OCI-LY1 (cell line): Measurements from ENCODE around the gene ZNF385D.

ENCODE experiments used
- EZH2 ChIP-seq: fragments of 200-600 bp; sonication (generic), shearing (Covaris generic); IDR thresholded peaks from 2 replicates; pipeline ENCODE4 v1.8.0; 2017; ENCODE audit warnings: borderline replicate concordance, mixed run types, mild to moderate bottlenecking, antibody characterized with exemption, low read length, moderate library complexity, mixed read lengths
- TF ChIP-seq, protein P1 (sequence below): fragments of 200-600 bp; sonication (generic), shearing (Covaris generic); IDR thresholded peaks from 2 replicates; pipeline ENCODE4 v1.5.1; 2017; ENCODE audit warnings: mild to moderate bottlenecking, antibody characterized with exemption, low read length, moderate library complexity, mixed read lengths

DNA sequence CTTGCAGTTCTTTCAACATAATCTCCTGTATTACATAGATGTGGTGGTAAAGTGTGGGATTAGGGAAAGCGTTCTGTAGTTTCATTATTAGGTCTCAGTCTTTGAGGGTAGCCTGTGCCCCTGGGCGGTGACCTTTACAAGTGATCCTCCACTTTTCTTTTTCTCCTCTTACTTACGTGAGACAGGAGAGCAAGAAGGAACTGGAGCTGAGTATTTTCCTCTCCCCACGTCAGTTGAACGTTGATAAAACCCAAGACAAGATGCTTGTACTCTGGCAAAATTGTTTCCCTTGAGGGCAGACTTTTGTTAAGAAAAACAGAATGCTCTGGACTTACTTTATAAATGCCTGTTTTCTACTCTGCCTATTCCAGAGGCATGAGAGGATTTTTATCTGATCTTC is 378.7 kb downstream of the ZNF385D start:
- TF ChIP-seq EZH2: no peak
- TF ChIP-seq, protein P1, sequence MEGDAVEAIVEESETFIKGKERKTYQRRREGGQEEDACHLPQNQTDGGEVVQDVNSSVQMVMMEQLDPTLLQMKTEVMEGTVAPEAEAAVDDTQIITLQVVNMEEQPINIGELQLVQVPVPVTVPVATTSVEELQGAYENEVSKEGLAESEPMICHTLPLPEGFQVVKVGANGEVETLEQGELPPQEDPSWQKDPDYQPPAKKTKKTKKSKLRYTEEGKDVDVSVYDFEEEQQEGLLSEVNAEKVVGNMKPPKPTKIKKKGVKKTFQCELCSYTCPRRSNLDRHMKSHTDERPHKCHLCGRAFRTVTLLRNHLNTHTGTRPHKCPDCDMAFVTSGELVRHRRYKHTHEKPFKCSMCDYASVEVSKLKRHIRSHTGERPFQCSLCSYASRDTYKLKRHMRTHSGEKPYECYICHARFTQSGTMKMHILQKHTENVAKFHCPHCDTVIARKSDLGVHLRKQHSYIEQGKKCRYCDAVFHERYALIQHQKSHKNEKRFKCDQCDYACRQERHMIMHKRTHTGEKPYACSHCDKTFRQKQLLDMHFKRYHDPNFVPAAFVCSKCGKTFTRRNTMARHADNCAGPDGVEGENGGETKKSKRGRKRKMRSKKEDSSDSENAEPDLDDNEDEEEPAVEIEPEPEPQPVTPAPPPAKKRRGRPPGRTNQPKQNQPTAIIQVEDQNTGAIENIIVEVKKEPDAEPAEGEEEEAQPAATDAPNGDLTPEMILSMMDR: no peak
